Heart left ventricle (tissue), 13 donors: ENCODE results near the gene UVRAG.

Experiments used
- POLR2A ChIP-seq, 2 donors: fragments of 450-650 bp; IDR thresholded peaks; one replicate each; pipeline ENCODE4 v1.6.1; 2017; ENCODE audit warnings: antibody characterized with exemption in 2 of 2, mild to moderate bottlenecking in 2 of 2, moderate library complexity in 2 of 2
- TF ChIP-seq, protein P1 (sequence below), 12 donors: fragments of 200-600 bp; sonication (generic) in 4 of 12; IDR thresholded peaks; one replicate each; pipeline versions ENCODE4 v1.5.0 to v1.8.0; 2018 to 2022; ENCODE audit warnings: antibody characterized with exemption in 12 of 12, mild to moderate bottlenecking in 5 of 12
- donor health status: ischemic (EF 13 %, LVEDD 7.1; RV severe dilation, severe dysfunction).
- donor health status: DM: no; HTN: yes; CAD: no.
- donor health status: DM: no; HTN: no; CAD: no.
- donor health status: ischemic (EF 25% LVEDD 6.9; RV normal size, moderate dysfunction).
- donor health status: ischemic (EF 25% LVEDD 5.7; RV mildly dilated, moderate dysfunction).
- donor health status: ischemic (EF 35%, LVEDD 5.7; RV mildly dilated, moderate dysfunction).
- donor health status: nonischemic (EF 11% LVEDD 7.7; RV severe dilation, severe dysfunction).
- donor health status: DM: yes; HTN: yes; CAD: no.
- donor health status: PGD.
- donor health status: ischemic (EF 29% LVEDD 5.4; RV normal size, mild dysfunction).
- donor health status: nonischemic (EF 23%, LVEDD 6.1; RV moderate dilation, normal function).

DNA sequence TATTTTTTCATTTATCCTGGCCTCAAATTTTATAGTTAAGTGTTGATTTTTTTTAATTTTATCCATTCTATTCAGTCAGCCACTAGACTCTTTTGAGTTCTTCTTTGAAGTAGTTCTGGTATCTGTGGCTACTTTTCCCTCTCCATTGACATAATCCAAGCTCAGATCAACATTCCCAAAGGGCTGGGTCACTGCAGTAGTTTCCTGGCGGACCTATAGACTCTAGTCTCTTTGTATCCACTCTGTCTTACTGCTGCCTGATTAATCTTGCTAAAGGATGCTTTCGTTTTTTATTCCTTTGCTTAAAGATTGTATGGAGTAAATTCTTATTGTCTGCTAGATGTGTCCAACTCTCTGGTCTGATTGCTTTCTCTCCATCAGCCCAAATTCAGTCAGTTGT lies 87.6 kb downstream of the UVRAG start:
- TF ChIP-seq, protein P1, sequence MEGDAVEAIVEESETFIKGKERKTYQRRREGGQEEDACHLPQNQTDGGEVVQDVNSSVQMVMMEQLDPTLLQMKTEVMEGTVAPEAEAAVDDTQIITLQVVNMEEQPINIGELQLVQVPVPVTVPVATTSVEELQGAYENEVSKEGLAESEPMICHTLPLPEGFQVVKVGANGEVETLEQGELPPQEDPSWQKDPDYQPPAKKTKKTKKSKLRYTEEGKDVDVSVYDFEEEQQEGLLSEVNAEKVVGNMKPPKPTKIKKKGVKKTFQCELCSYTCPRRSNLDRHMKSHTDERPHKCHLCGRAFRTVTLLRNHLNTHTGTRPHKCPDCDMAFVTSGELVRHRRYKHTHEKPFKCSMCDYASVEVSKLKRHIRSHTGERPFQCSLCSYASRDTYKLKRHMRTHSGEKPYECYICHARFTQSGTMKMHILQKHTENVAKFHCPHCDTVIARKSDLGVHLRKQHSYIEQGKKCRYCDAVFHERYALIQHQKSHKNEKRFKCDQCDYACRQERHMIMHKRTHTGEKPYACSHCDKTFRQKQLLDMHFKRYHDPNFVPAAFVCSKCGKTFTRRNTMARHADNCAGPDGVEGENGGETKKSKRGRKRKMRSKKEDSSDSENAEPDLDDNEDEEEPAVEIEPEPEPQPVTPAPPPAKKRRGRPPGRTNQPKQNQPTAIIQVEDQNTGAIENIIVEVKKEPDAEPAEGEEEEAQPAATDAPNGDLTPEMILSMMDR (IDR thresholded peaks at IDR 0.05), result no peak
- TF ChIP-seq POLR2A (IDR thresholded peaks at IDR 0.05), result no peak
